ENCODE data around the gene REEP3.

The REEP3 gene

DNA sequence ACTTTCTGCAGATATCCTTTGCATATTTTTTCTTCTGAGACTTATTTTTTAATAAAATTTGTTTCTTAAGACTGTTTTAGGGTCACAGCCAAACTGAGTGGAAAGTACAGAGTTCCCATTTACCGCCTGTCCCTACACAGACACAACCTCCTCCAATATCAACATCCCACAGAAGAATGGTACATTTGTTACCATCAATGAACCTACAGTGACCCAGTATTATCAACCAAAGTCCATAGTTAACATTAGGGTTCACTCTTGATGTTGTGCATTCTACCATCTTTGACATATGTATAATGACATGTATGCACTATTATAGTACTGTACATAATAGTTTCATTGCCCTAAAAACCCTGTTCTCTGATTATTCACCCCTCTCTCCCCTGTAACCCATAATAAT lies 14.6 kb upstream of the REEP3 start:
- no peak for DNase-seq (ENCODE audit: low read depth)

DNA sequence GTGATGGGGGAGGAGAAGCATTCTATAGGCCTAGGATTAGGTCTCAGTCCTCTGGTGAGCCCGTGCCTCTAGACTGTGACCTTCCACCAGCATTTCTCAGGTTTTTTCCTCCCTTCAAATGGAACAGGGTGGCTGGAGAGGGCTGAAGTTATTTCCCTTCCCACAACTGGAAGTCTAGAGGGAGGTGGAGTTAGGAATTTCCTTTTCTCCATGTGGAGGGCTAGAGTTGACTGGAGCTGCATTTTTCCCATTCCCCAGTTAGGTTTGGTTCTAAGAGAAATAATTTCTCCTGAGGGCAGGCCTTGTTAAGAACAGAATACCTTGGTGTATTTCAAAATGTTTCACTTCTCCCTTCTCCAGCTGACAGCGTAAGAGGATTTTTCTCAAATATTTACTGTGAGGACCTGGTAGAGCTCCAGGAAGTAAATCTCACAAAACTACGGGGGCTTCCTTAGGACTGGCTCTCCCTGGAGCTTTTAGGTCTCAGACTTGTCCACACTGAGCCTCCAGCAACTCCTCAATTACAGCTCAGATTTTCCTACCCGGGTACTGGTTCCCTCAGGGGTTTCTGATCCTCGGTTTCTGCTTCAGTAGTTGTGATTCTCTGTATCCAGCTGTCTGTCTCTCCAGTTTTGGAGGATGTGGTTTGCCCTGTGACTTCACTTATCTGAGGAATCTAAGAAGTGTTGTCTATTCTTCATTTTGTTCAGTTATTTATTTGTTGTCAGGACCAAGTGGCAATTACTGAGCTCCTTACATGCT lies 6.0 kb upstream of the REEP3 start:
- DNase-seq (ENCODE audit: low read depth): no peak

DNA sequence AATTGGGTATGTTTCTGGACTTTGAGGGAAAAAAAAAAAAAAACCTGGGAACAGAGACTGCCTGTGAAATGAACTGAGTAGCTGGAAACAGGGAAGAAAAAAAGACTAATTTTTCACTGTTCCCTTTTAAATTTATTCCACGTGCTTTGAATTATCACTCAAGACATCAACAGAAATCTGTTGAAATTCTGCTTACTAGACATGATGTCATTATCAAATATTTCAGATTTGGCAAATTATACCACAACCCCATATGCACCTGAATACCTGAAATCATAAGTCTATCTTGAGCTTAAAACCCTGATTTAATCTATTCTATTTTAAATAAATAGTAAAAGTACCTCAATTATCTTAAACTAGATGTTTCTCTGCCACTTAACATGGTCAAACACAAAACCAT lies 5.0 kb upstream of the REEP3 start:
- DNase-seq (ENCODE audit: low read depth): no peak

DNA sequence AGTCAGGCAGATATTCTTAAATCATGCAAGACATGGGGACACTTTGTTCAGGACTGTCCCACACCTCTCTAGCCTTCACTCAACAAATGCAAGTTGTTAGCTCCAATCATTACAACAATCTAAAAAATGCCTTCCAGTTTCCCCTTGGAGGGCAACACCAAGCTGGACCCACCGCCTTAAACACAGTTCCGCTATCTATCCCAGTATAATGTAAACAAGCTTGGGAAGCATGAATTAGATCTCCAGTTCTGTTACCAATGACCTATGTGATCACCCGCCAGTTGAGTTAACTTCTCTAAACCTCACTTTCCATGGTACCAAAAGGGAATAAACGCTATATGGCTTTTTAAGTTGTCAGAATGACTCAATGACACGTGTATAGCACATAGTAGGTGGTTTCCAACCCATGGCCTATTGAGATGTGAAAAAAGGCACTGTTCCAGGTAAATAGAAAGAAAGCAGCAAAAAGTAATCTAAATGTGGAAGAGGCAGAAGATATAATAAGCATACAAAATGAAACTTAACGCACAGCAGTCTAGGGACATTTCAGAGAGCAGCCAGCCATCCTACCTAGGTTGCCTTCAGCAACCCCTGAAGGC lies 2.4 kb upstream of the REEP3 start:
- no peak for DNase-seq (ENCODE audit: low read depth)

DNA sequence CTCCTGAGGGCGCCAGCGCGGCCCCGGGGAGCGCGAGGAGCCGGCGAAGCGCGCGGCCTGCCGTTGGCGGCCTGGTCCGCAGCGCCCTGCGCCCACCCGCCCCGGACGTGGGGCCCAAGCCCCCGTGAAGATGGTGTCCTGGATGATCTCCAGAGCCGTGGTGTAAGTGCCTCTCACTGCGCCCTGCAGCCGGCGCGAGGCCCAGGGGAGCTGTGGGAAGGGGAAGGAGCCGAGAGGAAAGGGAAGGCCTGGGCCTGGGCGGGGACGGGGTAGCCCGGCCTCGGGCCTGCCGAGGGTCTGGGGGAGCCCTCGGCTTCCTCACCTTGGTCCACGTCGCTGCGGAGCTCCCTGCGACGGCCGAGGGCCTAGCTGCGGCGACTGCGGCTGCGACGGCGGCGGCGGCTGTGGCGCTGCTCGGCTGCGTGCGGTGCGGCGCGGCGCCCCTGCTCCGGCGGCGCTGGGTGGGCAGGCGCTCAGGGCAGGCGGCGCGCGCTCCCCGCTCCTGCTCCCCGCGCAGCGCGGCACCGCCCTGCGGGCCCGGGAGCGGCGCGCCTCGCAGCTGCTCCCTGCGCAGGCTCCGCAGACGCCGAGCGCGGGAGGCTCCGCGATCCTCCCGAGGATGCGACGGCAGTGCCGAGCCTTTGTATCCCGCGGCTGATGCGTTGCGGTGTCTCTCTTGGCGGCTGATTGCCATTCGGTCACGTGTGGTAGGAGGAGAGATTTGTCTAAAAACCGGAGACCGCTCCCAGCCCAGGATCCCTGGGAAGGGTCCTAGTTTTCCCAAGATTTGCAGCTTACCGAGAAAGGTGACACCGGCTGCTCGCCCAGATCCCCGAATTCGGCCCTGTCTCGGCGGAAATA lies 445 bp downstream of the REEP3 start:
- peak; percentile 37 for DNase-seq (ENCODE audit: low read depth)

DNA sequence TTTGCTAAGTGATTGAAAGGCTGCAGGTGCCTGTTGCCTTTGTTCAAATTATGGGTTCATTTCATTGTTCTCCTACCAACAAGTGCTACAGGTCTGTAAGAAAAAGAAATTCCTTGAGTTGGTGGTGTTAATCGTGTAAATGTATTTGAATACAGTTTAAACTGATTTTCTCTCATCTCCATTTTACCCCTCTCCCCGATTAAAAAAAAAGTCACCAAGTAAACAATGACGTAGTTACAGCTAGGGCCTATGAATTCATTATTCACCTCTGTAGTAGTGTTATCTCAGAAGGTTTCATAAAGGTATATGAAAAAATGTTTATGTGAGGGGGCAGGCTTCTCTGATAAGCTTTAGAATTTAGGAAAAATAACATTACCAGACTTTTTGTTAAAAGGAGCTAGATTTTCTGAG lies 1.1 kb downstream of the REEP3 start:
- no peak for DNase-seq (ENCODE audit: low read depth)

DNA sequence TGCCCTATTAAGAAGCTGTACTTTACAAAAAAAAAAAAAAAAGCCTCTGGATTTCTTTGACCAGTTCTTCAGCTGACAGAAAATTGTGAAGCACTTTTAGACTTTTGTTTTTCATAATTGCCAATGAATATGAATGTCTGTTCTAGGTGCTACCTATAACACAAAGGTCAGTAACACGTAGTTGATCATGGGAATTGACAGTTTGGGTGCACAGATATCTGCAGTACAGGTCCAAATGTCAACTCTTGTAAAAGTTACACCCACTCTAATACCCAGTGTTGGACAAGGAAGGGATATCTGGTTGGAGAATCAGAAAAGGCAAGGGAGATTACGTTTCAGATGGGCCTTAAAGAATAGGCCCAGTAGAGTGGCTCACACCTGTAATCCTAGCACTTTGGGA lies 1.8 kb downstream of the REEP3 start:
- DNase-seq (ENCODE audit: low read depth): no peak

DNA sequence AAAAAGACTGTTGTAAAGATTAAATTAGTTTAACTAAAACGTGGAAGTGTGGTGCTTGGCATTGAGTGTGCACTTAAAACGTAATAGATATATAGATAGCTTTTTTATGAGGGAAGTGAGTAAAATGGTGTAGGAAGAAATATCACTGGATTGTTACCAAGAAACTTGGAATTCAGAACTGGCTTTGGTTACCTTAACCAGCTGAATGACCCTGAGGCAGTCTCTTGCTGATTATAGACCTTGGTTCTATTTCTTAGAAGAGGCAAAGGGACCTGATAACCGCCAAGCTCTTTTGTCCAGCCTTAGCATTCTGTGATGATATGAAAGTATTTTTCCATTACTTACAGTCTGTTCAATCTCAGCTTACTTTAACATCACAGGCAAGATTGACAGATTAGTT lies 3.8 kb downstream of the REEP3 start:
- no peak for DNase-seq (ENCODE audit: low read depth)

DNA sequence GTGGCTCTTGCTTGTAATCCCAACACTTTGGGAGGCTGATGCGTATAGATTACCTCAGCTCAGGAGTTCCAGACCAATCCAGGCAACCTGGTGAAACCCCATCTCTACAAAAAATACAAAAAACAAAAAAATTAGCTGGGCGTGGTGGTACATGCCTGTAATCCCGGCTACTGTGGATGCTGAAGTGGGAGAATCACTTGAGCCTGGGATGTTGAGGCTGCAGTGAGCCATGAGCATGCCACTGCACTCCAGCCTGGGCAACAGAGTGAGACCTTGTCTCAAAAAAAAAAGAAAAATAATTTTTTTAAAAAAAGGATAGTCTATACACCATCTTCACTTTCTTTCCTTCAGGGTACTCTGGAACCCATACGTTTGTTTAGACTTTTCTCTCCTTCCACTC lies 6.2 kb downstream of the REEP3 start:
- DNase-seq (ENCODE audit: low read depth): no peak

DNA sequence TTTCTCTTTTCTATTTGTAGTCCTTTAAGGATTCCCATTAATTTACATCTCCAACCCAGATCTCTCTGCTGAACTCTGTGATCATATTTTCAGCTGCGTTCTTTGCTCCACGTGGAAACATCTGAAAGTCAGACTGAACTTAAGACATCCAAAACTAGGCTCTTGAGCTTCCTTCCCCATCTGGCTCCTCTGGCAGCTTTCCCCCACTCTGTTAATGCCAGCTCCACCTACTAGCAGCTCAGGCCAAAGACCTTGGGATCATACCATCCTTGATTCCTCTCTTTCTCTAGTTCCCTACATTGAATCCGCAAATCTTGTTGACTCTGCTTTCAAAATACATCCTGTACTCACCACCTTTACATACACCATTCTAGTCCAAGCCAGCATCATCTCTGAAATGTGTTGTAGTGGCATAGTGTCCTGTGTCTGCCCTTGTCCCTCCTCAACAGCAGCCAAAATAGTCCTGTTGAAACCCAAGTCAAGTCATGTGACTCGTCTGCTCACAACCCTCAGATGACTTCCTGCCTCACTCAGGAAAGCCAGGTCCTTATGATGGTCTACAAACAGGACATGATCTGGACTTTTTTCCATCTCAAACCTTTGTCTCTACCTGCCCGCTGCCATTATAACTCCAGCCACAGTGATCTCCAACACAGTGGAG lies 7.0 kb downstream of the REEP3 start:
- no peak for DNase-seq (ENCODE audit: low read depth)

DNA sequence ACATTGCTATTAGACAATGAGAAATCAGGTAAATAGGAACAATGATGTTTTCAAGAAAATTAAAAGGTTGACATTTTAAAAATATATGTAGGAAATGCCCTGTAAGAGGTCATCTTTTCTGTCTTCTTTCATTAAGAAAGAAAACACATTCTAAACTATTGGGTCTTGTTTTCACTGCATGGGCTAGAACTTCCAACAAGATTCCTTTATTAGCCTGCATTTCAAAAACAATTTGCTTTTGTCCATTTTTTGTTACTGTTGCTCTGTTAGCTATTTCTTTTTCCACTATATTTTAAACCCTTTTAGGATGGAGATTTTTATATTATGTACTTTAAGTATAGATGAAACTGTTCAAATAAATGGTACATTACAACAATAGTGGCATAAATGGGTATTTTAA lies 9.2 kb downstream of the REEP3 start:
- no peak for DNase-seq (ENCODE audit: low read depth)

DNA sequence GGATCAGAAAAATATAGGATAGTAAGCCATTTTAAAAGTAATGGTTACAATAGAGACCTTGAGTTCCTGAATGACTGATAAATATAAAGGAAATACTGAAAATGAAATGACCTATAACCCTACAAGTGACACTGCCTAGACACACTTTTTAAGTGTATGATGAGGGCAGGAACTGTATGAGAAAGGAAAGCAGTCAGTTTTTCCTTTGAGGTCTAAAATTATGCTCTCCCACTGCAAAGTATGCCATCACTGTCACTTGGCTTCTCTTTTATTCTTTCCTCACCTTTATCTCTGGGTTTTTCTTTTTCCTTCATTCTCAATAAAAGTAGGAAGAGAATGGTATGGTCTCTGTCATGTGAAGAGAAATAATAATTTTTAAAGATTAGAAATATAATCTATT lies 13.5 kb downstream of the REEP3 start:
- DNase-seq (ENCODE audit: low read depth): no peak

DNA sequence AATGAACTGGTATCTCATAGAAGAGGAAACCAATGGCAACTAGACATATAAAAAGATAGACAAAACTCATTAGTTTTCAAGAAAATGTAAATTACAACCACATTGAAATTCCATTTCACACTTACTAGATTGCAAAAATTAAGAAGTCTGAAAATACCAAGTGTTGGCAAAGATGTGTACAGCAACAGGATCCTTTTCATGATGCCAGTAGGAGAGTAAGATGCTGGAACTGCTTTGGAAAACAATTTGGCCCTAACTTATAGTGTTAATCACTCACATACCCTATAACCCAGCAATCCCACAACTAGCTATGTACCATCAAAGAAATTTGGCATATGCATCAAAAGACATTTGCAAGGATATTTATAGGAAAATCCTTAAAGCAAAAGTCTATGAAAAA lies 15.5 kb downstream of the REEP3 start:
- no peak for DNase-seq (ENCODE audit: low read depth)

DNA sequence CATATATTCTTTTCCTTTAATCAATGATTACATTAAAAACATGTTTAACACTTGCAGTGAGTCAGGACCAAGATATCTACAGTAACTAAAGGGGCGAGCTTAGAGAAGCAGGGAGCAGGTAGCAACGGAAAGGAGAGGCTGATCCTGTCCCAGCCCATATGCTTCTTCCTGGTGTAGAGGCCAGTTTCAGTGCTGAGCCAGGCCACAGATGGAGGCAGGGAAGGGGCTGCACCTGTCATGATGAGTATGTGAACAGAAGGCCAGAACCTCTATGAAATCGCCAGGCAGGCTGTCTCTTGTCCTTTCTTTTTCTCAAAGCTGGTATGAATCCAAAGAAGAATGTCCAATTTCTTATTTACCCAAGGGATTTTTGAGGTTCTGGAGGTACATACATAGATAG lies 16.3 kb downstream of the REEP3 start:
- DNase-seq (ENCODE audit: low read depth): no peak

DNA sequence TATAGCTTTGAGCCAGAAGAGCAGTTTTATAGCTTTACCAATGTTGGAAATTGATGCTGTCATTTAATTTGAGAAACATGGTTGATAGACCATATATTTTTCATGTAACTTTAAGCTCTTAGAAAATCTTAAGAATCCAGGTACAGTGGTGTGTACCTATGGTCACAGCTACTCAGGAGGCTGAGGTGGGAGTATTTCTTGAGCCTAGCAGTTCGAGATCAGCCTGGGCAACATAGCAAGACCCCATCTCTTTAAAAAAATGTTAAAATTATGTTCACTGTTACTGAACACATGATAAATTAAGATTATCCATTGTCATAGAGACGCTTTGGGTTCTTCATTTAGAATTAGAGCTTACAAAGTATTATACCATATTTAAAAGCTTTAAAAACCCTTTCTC lies 18.2 kb downstream of the REEP3 start:
- no peak for DNase-seq (ENCODE audit: low read depth)

DNA sequence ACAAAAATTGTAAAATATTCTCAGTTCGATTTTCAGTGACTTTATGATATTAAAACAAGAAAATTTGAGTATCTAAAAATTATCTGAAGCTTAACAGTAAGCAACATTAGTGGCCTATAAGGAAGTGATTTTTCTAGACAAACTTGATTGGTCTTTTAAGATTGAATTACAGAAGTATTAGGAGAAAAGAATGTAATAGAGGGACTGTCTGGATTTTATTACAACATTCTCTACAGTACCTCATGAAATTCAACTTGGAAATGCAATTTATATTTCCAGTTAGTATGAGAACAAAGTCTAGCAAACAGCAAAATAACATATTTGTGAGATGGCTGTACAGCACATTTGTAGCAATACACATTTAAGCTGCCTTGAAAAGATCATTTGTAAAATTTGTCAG lies 18.8 kb downstream of the REEP3 start:
- DNase-seq (ENCODE audit: low read depth): no peak

DNA sequence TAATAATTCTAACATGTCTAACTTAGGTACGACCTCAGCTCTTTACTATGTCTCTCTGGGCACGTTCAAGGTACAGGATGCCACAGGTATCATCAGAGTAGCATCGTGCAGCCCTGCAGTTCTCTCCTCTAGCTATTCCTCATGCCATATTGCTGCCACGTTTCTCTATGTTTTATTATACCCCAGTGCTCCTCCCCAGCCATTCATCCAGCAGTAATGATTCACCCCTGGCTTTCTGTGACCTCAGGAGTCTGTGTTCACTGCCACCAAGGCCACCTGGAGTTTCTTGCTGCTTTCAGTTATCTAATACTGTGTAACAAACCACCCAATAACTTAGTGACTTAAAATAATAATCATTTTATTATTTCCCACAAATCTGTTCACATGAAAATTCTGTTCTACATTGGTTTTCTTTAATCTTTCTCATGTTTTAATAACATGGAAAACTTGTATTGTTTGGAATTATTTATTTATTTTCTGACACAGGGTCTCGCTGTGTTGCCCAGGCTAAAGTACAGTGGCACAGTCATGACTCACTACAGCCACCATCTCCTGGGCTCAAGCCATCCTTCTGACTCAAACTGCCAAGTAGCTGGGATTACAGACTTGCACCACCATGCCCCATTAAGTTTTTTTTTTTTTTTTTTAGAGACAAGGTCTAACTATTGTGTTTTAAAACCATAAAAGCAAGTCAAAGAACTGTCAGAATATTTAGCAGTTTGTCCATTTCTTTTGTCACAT lies 21.8 kb downstream of the REEP3 start:
- no peak for DNase-seq (ENCODE audit: low read depth)

DNA sequence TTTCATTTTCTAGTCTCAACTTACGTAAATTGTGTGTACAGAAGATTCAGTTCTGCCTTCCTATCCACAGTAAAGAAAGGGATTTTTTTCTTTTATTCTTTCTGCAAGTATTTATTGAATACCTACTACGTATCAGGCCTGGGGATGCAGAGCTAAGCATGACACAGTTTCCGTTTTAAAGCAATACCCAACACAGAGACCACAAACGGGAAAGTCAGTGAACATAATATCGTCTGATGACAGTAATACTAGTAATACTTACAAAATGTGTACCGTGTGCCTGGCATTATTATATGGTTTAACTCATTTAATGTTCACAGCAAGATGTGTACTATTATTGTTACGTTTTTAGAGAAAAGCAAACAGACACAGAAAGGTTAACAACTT lies 22.4 kb downstream of the REEP3 start:
- DNase-seq (ENCODE audit: low read depth): no peak

DNA sequence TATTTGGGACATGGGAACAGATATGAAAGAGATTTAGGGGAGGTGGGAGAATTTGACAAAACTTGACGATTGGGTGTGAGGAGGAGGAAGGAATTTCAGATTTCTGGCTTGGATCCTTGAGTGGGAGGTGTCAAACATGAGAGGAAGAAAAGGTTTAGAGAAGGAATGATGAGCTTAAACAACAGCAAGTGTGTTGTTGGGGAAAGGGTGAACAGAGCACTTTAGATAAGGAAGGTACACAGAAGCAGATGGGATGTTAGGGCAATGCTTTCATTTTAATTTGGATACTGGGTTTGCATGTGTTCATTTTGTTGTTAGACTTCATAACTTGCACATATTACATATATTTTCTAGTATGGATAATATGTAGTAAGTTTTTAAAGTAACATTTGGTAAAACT lies 23.2 kb downstream of the REEP3 start:
- no peak for DNase-seq (ENCODE audit: low read depth)

DNA sequence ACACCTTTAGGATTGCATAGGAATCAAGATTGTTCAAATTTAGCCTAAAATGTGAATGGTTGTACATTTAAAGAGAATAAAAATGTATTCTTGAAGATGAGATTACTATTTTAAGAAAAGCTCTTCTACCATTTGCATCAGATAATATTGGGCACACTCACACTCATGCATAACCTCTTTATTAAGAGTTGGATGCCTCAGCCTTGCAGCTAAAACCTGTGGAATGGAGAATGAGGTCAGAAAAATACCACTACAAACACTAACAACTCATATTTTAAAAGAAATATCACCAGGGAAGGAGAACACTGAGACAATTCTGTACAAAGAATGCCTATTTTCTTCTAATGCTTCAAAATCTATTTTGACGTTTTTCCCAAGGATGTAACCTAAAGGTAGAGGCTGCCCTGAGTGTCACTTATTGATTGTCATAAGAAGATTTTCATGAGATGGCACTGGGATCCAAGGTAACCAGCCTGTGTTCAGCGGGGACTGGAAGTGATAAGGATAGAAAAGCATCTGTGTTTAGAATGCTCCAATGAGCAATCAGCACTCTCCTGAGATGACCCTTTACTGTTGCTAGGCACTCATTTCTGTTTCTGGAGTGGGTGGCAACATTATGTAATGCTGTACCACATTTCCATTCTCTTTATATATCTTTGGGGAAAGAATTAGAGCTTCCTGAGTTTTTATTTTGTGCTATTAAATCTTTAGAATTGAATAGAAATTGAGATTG lies 26.6 kb downstream of the REEP3 start:
- no peak for DNase-seq (ENCODE audit: low read depth)

DNA sequence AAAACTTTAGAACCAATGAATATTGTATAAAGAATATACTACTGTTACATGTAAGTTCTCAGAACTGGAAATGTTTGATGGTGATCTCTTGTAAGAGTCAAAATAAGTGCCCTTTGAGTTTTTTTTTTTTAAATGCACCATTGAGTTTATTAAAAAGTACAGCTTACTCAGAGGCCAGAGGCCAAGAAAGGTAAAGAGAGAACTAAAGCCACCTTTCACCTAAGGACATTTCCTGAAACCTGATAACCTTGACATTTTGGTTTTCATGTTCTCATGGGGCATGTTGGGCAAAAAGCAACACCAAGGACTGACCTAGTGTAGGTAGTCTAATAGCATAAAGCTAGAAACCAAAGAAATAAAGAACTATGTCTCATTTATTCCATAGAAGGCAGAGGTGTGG lies 27.7 kb downstream of the REEP3 start:
- no peak for DNase-seq (ENCODE audit: low read depth)
